PC-9 (cell line): ENCODE measurements around the gene SRGN. TPM values are rescaled to one million over a fixed set of nuclear protein-coding genes. Genes with fewer than 3 reads are reported as not detected.

Experiments used
- BruUV-seq: library from RNA; stranded (reverse); fragments of 400-500 nt; replicated peaks from 2 replicates; lab custom pipeline; 2021; lab: Mats Ljungman, UMichigan
- CTCF ChIA-PET: fragments of 300-600 bp; sonication (Branson Sonifier 250); formaldehyde crosslinking; loops from one replicate; lab custom pipeline; 2022; ENCODE audit warnings: antibody characterized with exemption; lab: Charles Lee
- POLR2A ChIA-PET: fragments of 300-600 bp; sonication (Branson Sonifier 250); formaldehyde crosslinking; loops from one replicate; lab custom pipeline; 2022; ENCODE audit warnings: antibody characterized with exemption; ENCODE audit not compliant: unreplicated experiment; lab: Charles Lee
- DNase-seq, 2 experiments: peaks; one replicate each; pipeline versions ENCODE4 v3.0.0 to v3.0.0-alpha.2; 2015 to 2022; ENCODE audit warnings: mixed read lengths in 1 of 2
- H2AFZ ChIP-seq: fragments of 200-600 bp; sonication (generic); 2 replicates; pipeline ENCODE4 v1.8.1; 2017; ENCODE audit warnings: antibody characterized with exemption
- H3F3A ChIP-seq: fragments of 200-600 bp; sonication (generic); 2 replicates; pipeline ENCODE4 v1.8.1; 2017; ENCODE audit warnings: antibody characterized with exemption, mild to moderate bottlenecking, low read depth; ENCODE audit not compliant: insufficient read depth
- H3K27ac ChIP-seq: fragments of 200-600 bp; sonication (generic); 2 replicates; pipeline ENCODE4 v1.6.1; 2016; ENCODE audit warnings: mixed run types
- H3K27me3 ChIP-seq: fragments of 200-600 bp; sonication (generic); 2 replicates; pipeline ENCODE4 v1.6.1; 2016; ENCODE audit warnings: low read depth, mixed run types; ENCODE audit not compliant: insufficient read depth
- H3K36me3 ChIP-seq: fragments of 200-600 bp; sonication (generic); 2 replicates; pipeline ENCODE4 v1.6.1; 2016; ENCODE audit warnings: low read depth, mixed run types
- H3K4me1 ChIP-seq: fragments of 200-600 bp; sonication (generic); replicated peaks from 2 replicates; pipeline ENCODE4 v1.6.1; 2016; ENCODE audit warnings: mixed run types; ENCODE audit not compliant: insufficient read depth
- H3K4me2 ChIP-seq: fragments of 200-600 bp; sonication (generic); 2 replicates; pipeline ENCODE4 v1.6.1; 2017; ENCODE audit warnings: mixed run types
- H3K4me3 ChIP-seq: fragments of 200-600 bp; sonication (generic); 2 replicates; pipeline ENCODE4 v1.6.1; 2016; ENCODE audit warnings: mixed run types
- H3K79me2 ChIP-seq: fragments of 200-600 bp; sonication (generic); 2 replicates; pipeline ENCODE4 v1.6.1; 2017; ENCODE audit warnings: low read depth, mixed run types
- H3K9me2 ChIP-seq: fragments of 200-600 bp; sonication (generic); 2 replicates; pipeline ENCODE4 v1.8.1; 2017; ENCODE audit warnings: mild to moderate bottlenecking; ENCODE audit not compliant: insufficient read depth
- H3K9me3 ChIP-seq: fragments of 200-600 bp; sonication (generic); 2 replicates; pipeline ENCODE4 v1.8.1; 2016; ENCODE audit warnings: low read depth; ENCODE audit not compliant: insufficient read depth
- H4K20me1 ChIP-seq: fragments of 200-600 bp; sonication (generic); 2 replicates; pipeline ENCODE4 v1.8.1; 2017; ENCODE audit not compliant: insufficient read depth
- CTCF ChIP-seq: fragments of 200-600 bp; sonication (generic); conservative IDR thresholded peaks from 2 replicates; pipeline ENCODE4 v1.6.1; 2017; ENCODE audit warnings: mixed run types, antibody characterized with exemption, mild to moderate bottlenecking, moderate library complexity
- EZH2 ChIP-seq: fragments of 200-600 bp; sonication (generic); IDR thresholded peaks from 2 replicates; pipeline ENCODE4 v1.8.0; 2017; ENCODE audit warnings: antibody characterized with exemption, low read depth
- intact Hi-C: fragments of 100-400 bp; cut with micrococcal nuclease; formaldehyde crosslinking; loops from one replicate; pipeline ENCODE4 v1.10.0; 2022; ENCODE audit not compliant: unreplicated experiment
- total RNA-seq: library from RNA; stranded (reverse); gene quantifications from 2 replicates; pipeline ENCODE4 v1.2.3, GENCODE V29; 2021

The SRGN gene
- total RNA-seq, 1 experiment from 2014 or later, result 58.9 TPM

DNA sequence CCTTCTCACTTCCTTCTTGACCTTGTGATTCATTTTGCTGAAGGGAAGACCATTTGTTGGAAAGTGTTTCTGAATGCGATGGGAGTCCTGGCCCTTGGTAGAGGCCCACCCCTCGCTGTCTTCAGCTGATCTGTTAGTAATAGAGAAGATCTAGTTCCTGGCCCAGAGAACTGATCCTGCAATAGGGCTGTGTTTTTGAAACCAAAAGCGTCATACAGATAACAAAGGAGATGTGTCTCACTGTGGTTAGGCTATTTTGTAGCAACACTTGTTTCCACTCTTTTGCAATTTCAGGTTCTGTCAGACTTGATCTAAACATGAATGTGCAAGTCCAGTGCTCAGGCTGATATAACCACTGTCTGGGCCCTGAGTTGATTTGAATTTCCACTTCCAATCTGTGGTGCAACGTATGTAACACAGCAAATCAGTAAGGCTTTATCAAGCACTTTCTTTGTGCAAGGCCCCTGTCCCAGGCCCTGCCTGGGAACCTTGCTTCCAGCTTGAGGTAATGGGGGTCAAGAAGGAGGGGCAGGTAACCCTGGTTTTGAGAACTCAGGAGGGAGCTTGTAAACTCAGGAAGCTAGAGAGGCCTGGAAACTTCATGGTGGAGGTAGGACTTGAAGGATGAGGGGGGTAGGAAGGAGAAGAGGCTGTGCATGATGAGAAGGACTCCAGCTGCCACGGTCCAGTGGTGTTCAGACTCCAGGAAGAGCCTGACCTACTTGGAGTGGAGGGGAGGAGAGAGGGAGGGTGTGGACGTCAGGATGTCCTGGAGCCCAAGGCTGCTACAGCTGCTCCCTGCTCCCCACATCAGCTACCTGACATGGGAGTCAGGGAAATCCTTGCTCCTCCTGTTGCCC is 42.2 kb upstream of the SRGN start:
- peak overlapping the region; percentile 41 for H3K4me2 ChIP-seq
- peak overlapping the region; percentile 71 for H3K27ac ChIP-seq
- H3K9me3 ChIP-seq, result no peaks in the 10 kb centered on the region
- peaks cover 30% of the 10 kb centered on the region; the same call in 1 of the 2 replicates for H3F3A ChIP-seq
- no peak overlapping the region for H3K4me3 ChIP-seq
- H3K27me3 ChIP-seq, result no peaks in the 10 kb centered on the region
- TF ChIP-seq EZH2, result no peak
- no peak for TF ChIP-seq CTCF
- peak; percentile 34 to 80 for DNase-seq
- no peaks in the 10 kb centered on the region for H4K20me1 ChIP-seq
- intact Hi-C loops, result no loop called here
- no peaks in the 10 kb centered on the region for H3K36me3 ChIP-seq
- ChIA-PET CTCF (no interaction called here), POLR2A (interaction anchor here (0.5 kb wide), 1 partner anchor 449 kb away, joined by 3 read pairs; no protein-coding TSS in a partner anchor)
- BruUV-seq, result no TSS peak
- no peaks in the 10 kb centered on the region for H3K79me2 ChIP-seq
- peak overlapping the region; percentile 49 for H2AFZ ChIP-seq
- H3K4me1 ChIP-seq, result peaks cover 25% of the 10 kb centered on the region
- no peaks in the 10 kb centered on the region for H3K9me2 ChIP-seq

GRCh38 chr10:69047111-69047832 is 40.6 kb upstream of the SRGN start:
- POLR2A ChIA-PET, result interaction anchor here (0.6 kb wide), 1 partner anchor 86 kb away, joined by 3 read pairs; no protein-coding TSS in a partner anchor
- H3K27me3 ChIP-seq, result no peaks in the 10 kb centered on the region
- TF ChIP-seq CTCF (no peak), EZH2 (no peak)
- H3F3A ChIP-seq, result peaks cover 27% of the 10 kb centered on the region; the same call in 1 of the 2 replicates
- no peaks in the 10 kb centered on the region for H4K20me1 ChIP-seq
- no peaks in the 10 kb centered on the region for H3K79me2 ChIP-seq
- H3K9me3 ChIP-seq, result no peaks in the 10 kb centered on the region
- no peak overlapping the region for H3K4me2 ChIP-seq
- H3K4me3 ChIP-seq, result no peak overlapping the region
- BruUV-seq, result no TSS peak
- CTCF ChIA-PET, result no interaction called here
- H3K27ac ChIP-seq, result no peak overlapping the region
- peaks cover 25% of the 10 kb centered on the region for H3K4me1 ChIP-seq
- intact Hi-C loops, result no loop called here
- DNase-seq, result no peak
- H3K36me3 ChIP-seq, result no peaks in the 10 kb centered on the region
- H2AFZ ChIP-seq, result no peak overlapping the region
- H3K9me2 ChIP-seq, result no peaks in the 10 kb centered on the region

- Histone ChIP-seq H3K36me3 (no peaks in the 10 kb centered on the region), H3K4me1 (peaks cover 25% of the 10 kb centered on the region), H3K4me2 (no peak overlapping the region), H3F3A (peaks cover 27% of the 10 kb centered on the region; the same call in 1 of the 2 replicates), H3K27me3 (no peaks in the 10 kb centered on the region), H3K4me3 (no peak overlapping the region), H2AFZ (no peak overlapping the region), H3K9me3 (no peaks in the 10 kb centered on the region), H3K79me2 (no peaks in the 10 kb centered on the region), H3K9me2 (no peaks in the 10 kb centered on the region), H4K20me1 (no peaks in the 10 kb centered on the region), H3K27ac (no peak overlapping the region)
- no TSS peak for BruUV-seq
- intact Hi-C loops, result no loop called here
- ChIA-PET POLR2A (no interaction called here), CTCF (interaction anchor here (0.6 kb wide), 1 partner anchor 20 kb away, joined by 3 read pairs; no protein-coding TSS in a partner anchor)
- TF ChIP-seq CTCF (no peak), EZH2 (no peak)
- no peak for DNase-seq
Measured at GRCh38 chr10:69048103-69048502, 39.8 kb upstream of the SRGN start.
